CD14-positive monocyte (primary cell): ENCODE measurements around the gene ARHGEF16. TPM values are rescaled to one million over a fixed set of nuclear protein-coding genes. Genes with fewer than 3 reads are reported as not detected.

Experiments
- DNase-seq, 3 donors: peaks; one replicate each; pipeline ENCODE4 v3.0.0-alpha.2; 2011 to 2022
- H2AFZ ChIP-seq: 2 replicates; pipeline ENCODE4 v1.6.0; 2012; ENCODE audit warnings: mild to moderate bottlenecking, low read depth, low read length, inconsistent platforms; ENCODE audit not compliant: insufficient read depth, poor library complexity, severe bottlenecking
- H3K27ac ChIP-seq, 2 donors: 1 replicate in 1 of 2; 2 replicates in 1 of 2; pipeline ENCODE4 v1.5.1; 2012 to 2013; ENCODE audit warnings: low read length in 2 of 2, control low read depth in 1 of 2, inconsistent platforms in 1 of 2, low read depth in 1 of 2, mild to moderate bottlenecking in 1 of 2
- H3K27me3 ChIP-seq, 2 donors: one replicate each; pipeline versions ENCODE4 v1.6.0 to v1.6.1; 2011 to 2013; ENCODE audit warnings: low read length in 2 of 2; ENCODE audit not compliant: control insufficient read depth in 2 of 2, insufficient read depth in 2 of 2
- H3K36me3 ChIP-seq, 2 donors: replicated peaks in 1 of 2; 1 replicate in 1 of 2; 2 replicates in 1 of 2; pipeline versions ENCODE4 v1.5.1 to v1.6.1; 2012 to 2013; ENCODE audit warnings: low read length in 2 of 2, control low read depth in 1 of 2, inconsistent platforms in 1 of 2, mild to moderate bottlenecking in 1 of 2; ENCODE audit not compliant: insufficient read depth in 2 of 2, control insufficient read depth in 1 of 2
- H3K4me1 ChIP-seq, 2 donors: 1 replicate in 1 of 2; 2 replicates in 1 of 2; pipeline versions ENCODE4 v1.5.1 to v1.6.1; 2012 to 2013; ENCODE audit warnings: low read length in 2 of 2, control low read depth in 1 of 2, inconsistent platforms in 1 of 2, mild to moderate bottlenecking in 1 of 2, moderate library complexity in 1 of 2; ENCODE audit not compliant: insufficient read depth in 2 of 2, control insufficient read depth in 1 of 2
- H3K4me2 ChIP-seq: replicated peaks from 2 replicates; pipeline ENCODE3; 2012; ENCODE audit warnings: low read length, moderate library complexity, mild to moderate bottlenecking; ENCODE audit not compliant: poor library complexity, severe bottlenecking; ENCODE audit errors: extremely low read depth
- H3K4me3 ChIP-seq, 3 experiments: fragments of 200-600 bp in 1 of 3; sonication (generic) in 1 of 3; replicated peaks in 1 of 3; 1 replicate in 2 of 3; 2 replicates in 1 of 3; pipeline ENCODE4 v1.5.1; 2011 to 2013; ENCODE audit warnings: low read length in 3 of 3, mild to moderate bottlenecking in 3 of 3, control low read depth in 2 of 3, low read depth in 2 of 3, inconsistent platforms in 1 of 3, moderate library complexity in 1 of 3
- H3K79me2 ChIP-seq: 2 replicates; pipeline ENCODE4 v1.6.0; 2012; ENCODE audit warnings: mild to moderate bottlenecking, control low read depth, inconsistent platforms, low read length, moderate library complexity; ENCODE audit not compliant: insufficient read depth
- H3K9ac ChIP-seq: 2 replicates; pipeline ENCODE4 v1.6.0; 2017; ENCODE audit warnings: low read length, mild to moderate bottlenecking; ENCODE audit not compliant: insufficient read depth, poor library complexity, severe bottlenecking
- H3K9me3 ChIP-seq, 2 donors: replicated peaks in 1 of 2; 1 replicate in 1 of 2; 2 replicates in 1 of 2; pipeline versions ENCODE4 v1.5.1 to v1.6.1; 2012 to 2013; ENCODE audit warnings: low read length in 2 of 2, control low read depth in 1 of 2; ENCODE audit not compliant: control insufficient read depth in 1 of 2, insufficient read depth in 1 of 2
- H4K20me1 ChIP-seq: 2 replicates; pipeline ENCODE4 v1.6.0; 2012; ENCODE audit warnings: mild to moderate bottlenecking, low read length, control low read depth, moderate library complexity; ENCODE audit not compliant: insufficient read depth
- H3K27ac Mint-ChIP-seq, 7 donors: one replicate each; pipeline ENCODE4 v1.8.0; 2020; ENCODE audit warnings: mild to moderate bottlenecking in 7 of 7, mixed read lengths in 7 of 7, moderate library complexity in 6 of 7, inconsistent platforms in 2 of 7
- H3K27me3 Mint-ChIP-seq, 3 donors: one replicate each; pipeline ENCODE4 v1.8.0; 2021 to 2022; ENCODE audit warnings: low read depth in 3 of 3, mild to moderate bottlenecking in 3 of 3, mixed read lengths in 3 of 3, moderate library complexity in 3 of 3, inconsistent platforms in 1 of 3
- H3K36me3 Mint-ChIP-seq, 2 donors: one replicate each; pipeline ENCODE4 v1.8.0; 2020; ENCODE audit warnings: mixed read lengths in 2 of 2, inconsistent platforms in 1 of 2, mild to moderate bottlenecking in 1 of 2
- H3K4me1 Mint-ChIP-seq: one replicate; pipeline ENCODE4 v1.8.0; 2020; ENCODE audit warnings: mild to moderate bottlenecking, mixed read lengths
- H3K4me3 Mint-ChIP-seq, 2 donors: one replicate each; pipeline ENCODE4 v1.8.0; 2020; ENCODE audit warnings: mild to moderate bottlenecking in 2 of 2, mixed read lengths in 2 of 2, moderate library complexity in 1 of 2
- H3K9me3 Mint-ChIP-seq, 7 donors: one replicate each; pipeline ENCODE4 v1.8.0; 2020 to 2022; ENCODE audit warnings: mixed read lengths in 7 of 7, mild to moderate bottlenecking in 6 of 7, moderate library complexity in 6 of 7, inconsistent platforms in 2 of 7
- WGBS: methylation state at CpG from one replicate; pipeline ENCODE4 v1.1.5; 2013; ENCODE audit warnings: missing lambda C conversion rate; ENCODE audit not compliant: insufficient coverage; 5-methylcytosine and 5-hydroxymethylcytosine counted together
- intact Hi-C, 2 donors: fragments of 100-400 bp; cut with micrococcal nuclease; formaldehyde crosslinking; loops; one replicate each; pipeline versions ENCODE4 v1.15.0 to v1.15.1; 2023
- polyA plus RNA-seq, 3 donors: library from polyadenylated mRNA; depleted of rRNA in 1 of 3; unstranded in 2 of 3; stranded (reverse) in 1 of 3; fragments of 300-500 nt in 2 of 3; fragments of >200 nt in 1 of 3; fragmentation: Illumina TruSeq in 2 of 3; gene quantifications; 1 replicate in 2 of 3; 2 replicates in 1 of 3; pipeline ENCODE4 v1.2.3, GENCODE V29; 2012 to 2021
- TF ChIP-seq, protein P1 (sequence below): fragments of 200-600 bp; IDR thresholded peaks from one replicate; pipeline ENCODE4 v1.8.0; 2022; ENCODE audit warnings: antibody characterized with exemption, mild to moderate bottlenecking

Gene ARHGEF16
- polyA plus RNA-seq, 3 donors, result not detected

DNA sequence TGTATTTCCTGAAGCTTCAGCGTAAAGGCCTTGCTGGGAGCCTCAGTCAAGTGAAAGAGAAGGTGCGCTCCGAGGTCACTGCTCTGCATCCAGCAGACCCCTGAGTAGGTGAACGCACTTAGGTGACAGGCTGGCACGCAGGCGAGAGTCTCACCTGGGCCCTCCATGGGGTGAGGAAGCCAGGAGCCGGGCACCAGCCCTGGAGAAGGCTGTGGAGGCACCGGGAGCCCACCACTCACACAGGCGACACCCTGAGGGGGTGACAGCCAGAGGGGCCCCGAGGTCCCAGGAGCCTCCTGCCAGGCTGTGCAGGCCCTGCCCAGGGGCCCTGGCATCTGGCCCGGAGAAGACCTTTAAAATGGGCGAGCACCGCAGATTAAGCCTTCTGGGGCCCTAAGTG, 67.6 kb downstream of the ARHGEF16 start:
- Histone ChIP-seq H3K4me3 (no peak overlapping the region), H3K4me2 (no peak overlapping the region), H3K27ac (no peak overlapping the region), H3K9me3 (no peaks in the 10 kb centered on the region), H3K79me2 (no peaks in the 10 kb centered on the region), H3K4me1 (no peaks in the 10 kb centered on the region), H3K9ac (no peak overlapping the region), H3K27me3 (no peaks in the 10 kb centered on the region), H2AFZ (no peak overlapping the region), H3K36me3 (no peaks in the 10 kb centered on the region), H4K20me1 (no peaks in the 10 kb centered on the region)
- no peak for DNase-seq
- WGBS, result 89% methylated on average over 9 of the region's 13 CpGs
- H3K9me3 Mint-ChIP-seq, result peaks cover 0 to 4% (median 0%) of the 10 kb centered on the region in 7 donors
- no peaks in the 10 kb centered on the region for H3K36me3 Mint-ChIP-seq
- no peak overlapping the region for H3K27ac Mint-ChIP-seq
- intact Hi-C loops, result no loop called here
- TF ChIP-seq, protein P1, sequence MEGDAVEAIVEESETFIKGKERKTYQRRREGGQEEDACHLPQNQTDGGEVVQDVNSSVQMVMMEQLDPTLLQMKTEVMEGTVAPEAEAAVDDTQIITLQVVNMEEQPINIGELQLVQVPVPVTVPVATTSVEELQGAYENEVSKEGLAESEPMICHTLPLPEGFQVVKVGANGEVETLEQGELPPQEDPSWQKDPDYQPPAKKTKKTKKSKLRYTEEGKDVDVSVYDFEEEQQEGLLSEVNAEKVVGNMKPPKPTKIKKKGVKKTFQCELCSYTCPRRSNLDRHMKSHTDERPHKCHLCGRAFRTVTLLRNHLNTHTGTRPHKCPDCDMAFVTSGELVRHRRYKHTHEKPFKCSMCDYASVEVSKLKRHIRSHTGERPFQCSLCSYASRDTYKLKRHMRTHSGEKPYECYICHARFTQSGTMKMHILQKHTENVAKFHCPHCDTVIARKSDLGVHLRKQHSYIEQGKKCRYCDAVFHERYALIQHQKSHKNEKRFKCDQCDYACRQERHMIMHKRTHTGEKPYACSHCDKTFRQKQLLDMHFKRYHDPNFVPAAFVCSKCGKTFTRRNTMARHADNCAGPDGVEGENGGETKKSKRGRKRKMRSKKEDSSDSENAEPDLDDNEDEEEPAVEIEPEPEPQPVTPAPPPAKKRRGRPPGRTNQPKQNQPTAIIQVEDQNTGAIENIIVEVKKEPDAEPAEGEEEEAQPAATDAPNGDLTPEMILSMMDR, result no peak
- H3K27me3 Mint-ChIP-seq, result peaks cover 0 to 2% (median 1%) of the 10 kb centered on the region in 3 donors
- H3K4me3 Mint-ChIP-seq, result no peak overlapping the region
- H3K4me1 Mint-ChIP-seq, result no peaks in the 10 kb centered on the region

DNA sequence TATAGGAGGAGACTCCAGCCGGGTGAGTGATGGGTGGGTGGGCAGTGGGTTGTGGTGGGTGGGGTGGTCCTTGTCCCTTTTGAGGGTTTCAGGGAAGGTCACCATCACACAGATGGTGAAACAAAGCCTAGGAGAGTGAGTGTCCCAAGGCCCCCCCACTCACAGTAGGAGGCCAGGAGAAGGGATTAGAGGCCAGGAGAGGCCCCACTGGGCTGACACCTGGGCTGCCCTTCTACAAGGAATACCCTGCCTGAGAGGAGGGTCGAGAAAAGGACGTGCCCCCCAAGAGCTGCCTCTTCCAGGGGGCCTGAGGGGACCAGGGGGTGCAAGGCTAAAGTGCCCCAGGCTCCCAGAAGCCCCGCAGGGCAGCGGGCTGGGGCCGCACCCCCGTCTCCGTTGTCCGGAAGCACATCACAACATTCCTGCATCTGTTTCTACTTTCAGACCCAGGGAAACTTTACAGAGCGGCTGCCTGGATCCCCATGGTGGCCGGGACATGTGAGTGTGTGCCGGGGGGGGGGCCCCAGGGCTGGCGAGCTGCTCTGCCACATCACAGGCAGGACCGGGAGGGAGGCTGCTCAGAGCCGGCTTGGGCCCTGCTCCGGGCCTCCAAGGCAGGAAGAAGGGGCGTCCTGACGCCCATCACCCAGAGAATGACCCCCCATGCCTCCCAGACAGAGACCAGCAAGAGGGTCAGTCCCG, 68.2 kb downstream of the ARHGEF16 start:
- Mint-ChIP-seq H3K27me3 (peaks cover 0 to 2% (median 1%) of the 10 kb centered on the region in 3 donors), H3K36me3 (no peaks in the 10 kb centered on the region), H3K4me3 (no peak overlapping the region), H3K27ac (no peak overlapping the region), H3K4me1 (no peaks in the 10 kb centered on the region), H3K9me3 (peaks cover 0 to 4% (median 0%) of the 10 kb centered on the region in 7 donors)
- Histone ChIP-seq H3K27ac (no peak overlapping the region), H2AFZ (no peak overlapping the region), H3K4me3 (no peak overlapping the region), H3K9me3 (no peaks in the 10 kb centered on the region), H3K4me2 (no peak overlapping the region), H4K20me1 (no peaks in the 10 kb centered on the region), H3K4me1 (no peaks in the 10 kb centered on the region), H3K79me2 (no peaks in the 10 kb centered on the region), H3K9ac (no peak overlapping the region), H3K27me3 (no peaks in the 10 kb centered on the region), H3K36me3 (no peaks in the 10 kb centered on the region)
- intact Hi-C loops, result no loop called here
- TF ChIP-seq, protein P1, result no peak
- no peak for DNase-seq
- 79% methylated on average over 7 of the region's 19 CpGs for WGBS
